ENCODE results near the gene CRY1. TPM values are rescaled to one million over a fixed set of nuclear protein-coding genes. Genes with fewer than 3 reads are reported as not detected.
A peak's percentile ranks its signal among the peaks of the same experiment; 100 is the strongest.

CRY1 gene
- total RNA-seq, 2 experiments from 2014 or later: 15.2 to 20.6 TPM

DNA sequence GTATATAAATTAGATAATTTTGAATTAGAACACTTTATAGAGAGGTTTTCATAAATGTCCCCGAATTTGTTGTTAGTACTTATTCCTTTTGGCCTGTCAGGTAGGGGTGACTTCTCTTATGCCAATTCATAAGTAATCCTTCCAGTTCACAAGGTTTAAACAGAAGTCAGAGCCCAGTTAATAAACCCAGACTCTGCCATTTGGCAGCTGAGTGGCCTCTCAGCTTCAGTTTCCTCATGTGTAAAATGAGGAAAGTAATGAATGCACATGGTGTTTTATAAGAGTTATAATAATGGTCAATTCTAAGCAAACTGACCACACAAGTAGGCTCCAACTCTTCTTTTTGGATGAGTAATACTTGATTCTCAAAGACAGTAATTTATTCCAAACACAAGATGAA lies 116.7 kb downstream of the CRY1 start:
- no peak for DNase-seq
- Mint-ChIP-seq H3K4me1 (no peaks in the 10 kb centered on the region), H3K36me3 (peaks cover 10% of the 10 kb centered on the region), H3K27ac (no peak overlapping the region), H3K4me3 (no peak overlapping the region), H3K9me3 (ENCODE audit: low read depth) (no peaks in the 10 kb centered on the region), H3K27me3 (no peaks in the 10 kb centered on the region)
- CTCF ChIA-PET: interaction anchor here (0.6 kb wide), 2 partner anchors 41 to 55 kb away, joined by 3 read pairs; no protein-coding TSS in a partner anchor
- no peak for ATAC-seq

DNA sequence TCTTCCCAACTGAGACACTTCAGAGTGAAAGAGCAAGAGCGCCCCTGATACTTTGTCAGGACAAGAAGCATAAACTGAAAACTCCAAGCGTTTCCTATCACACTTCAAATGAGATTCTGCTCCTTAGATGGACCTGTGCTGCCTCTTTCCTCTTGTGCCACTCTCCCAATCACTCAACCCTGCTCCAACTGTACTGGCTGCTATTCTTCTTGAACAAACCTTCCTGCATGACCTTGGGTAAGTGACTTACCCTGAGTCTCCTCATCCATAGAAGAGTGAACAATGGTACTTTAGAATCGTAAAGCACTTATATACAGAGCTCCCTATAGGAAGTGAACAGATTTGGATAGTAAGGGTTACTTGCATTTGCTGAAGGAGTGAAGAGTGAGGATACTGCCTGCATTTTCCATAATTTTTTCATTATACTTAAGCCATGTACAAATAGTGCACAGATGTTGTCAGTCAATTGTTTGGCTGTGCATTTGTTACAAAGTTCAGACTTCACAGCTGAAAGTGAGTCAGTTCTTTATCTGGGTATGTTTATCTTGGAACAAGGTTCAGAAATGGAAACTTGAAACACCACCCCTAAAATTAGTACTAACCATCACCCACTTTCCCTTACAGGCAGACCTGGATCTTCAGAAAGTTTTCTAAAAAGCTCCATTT lies 117.2 kb downstream of the CRY1 start:
- CTCF ChIA-PET: no interaction called here
- no peaks in the 10 kb centered on the region for H3K27me3 Mint-ChIP-seq
- H3K4me3 Mint-ChIP-seq: no peak overlapping the region
- no peak overlapping the region for H3K27ac Mint-ChIP-seq
- ATAC-seq: no peak
- DNase-seq: no peak
- H3K4me1 Mint-ChIP-seq: no peaks in the 10 kb centered on the region
- peaks cover 13% of the 10 kb centered on the region for H3K36me3 Mint-ChIP-seq
- H3K9me3 Mint-ChIP-seq (ENCODE audit: low read depth): no peaks in the 10 kb centered on the region

DNA sequence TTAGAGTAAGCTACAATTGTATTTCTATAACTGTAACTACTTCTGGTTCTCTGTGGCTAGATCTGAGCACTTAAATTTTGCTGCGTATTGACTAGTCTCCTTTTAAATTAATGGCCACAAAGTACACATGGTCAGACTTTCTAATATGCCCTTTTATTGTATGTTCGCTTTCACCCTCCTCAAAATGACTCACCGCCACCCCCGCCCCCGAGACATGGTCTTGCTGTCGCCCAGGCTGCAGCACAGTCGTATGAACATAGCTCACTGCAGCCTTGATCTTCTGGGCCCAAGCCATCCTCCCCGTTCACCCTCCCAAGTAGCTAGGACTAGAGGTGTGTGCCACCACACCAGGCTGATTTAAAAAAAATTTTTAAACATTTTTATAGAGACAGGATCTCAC lies 118.3 kb downstream of the CRY1 start:
- Mint-ChIP-seq H3K4me1 (no peaks in the 10 kb centered on the region), H3K9me3 (ENCODE audit: low read depth) (no peaks in the 10 kb centered on the region), H3K36me3 (peaks cover 17% of the 10 kb centered on the region), H3K27me3 (no peaks in the 10 kb centered on the region), H3K4me3 (no peak overlapping the region), H3K27ac (no peak overlapping the region)
- ATAC-seq: no peak
- no peak for DNase-seq
- CTCF ChIA-PET: no interaction called here

- no peaks in the 10 kb centered on the region for H3K4me1 Mint-ChIP-seq
- H3K9me3 Mint-ChIP-seq (ENCODE audit: low read depth): no peaks in the 10 kb centered on the region
- CTCF ChIA-PET: no interaction called here
- H3K4me3 Mint-ChIP-seq: no peak overlapping the region
- no peak for DNase-seq
- no peaks in the 10 kb centered on the region for H3K27me3 Mint-ChIP-seq
- no peak for ATAC-seq
- no peak overlapping the region for H3K27ac Mint-ChIP-seq
- peaks cover 17% of the 10 kb centered on the region for H3K36me3 Mint-ChIP-seq
These were observed 118.8 kb downstream of the CRY1 start for GRCh38 chr12:106974511-106974910.

DNA sequence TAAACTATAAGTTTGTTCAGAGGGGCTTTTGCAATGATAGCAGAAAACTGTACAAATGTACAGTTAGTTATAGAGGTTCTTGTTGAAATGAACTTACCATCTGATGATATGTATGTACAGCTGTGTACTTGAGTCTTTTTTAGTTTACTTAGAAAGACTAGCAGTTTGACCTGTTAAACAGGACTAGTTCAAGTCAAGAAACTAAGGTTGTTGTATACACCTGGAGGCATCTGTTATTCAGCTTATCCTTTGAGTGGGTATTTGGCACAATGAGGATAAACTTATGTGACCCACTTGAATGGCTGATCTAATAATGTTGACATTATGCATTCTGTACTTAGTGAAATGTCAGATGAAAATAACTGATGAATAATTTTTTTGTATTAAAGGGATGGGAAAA lies 119.8 kb downstream of the CRY1 start:
- no peak overlapping the region for H3K27ac Mint-ChIP-seq
- no peak for ATAC-seq
- peaks cover 20% of the 10 kb centered on the region for H3K36me3 Mint-ChIP-seq
- no peak for DNase-seq
- no peak overlapping the region for H3K4me3 Mint-ChIP-seq
- no peaks in the 10 kb centered on the region for H3K27me3 Mint-ChIP-seq
- CTCF ChIA-PET: no interaction called here
- no peaks in the 10 kb centered on the region for H3K4me1 Mint-ChIP-seq
- no peaks in the 10 kb centered on the region for H3K9me3 Mint-ChIP-seq (ENCODE audit: low read depth)

DNA sequence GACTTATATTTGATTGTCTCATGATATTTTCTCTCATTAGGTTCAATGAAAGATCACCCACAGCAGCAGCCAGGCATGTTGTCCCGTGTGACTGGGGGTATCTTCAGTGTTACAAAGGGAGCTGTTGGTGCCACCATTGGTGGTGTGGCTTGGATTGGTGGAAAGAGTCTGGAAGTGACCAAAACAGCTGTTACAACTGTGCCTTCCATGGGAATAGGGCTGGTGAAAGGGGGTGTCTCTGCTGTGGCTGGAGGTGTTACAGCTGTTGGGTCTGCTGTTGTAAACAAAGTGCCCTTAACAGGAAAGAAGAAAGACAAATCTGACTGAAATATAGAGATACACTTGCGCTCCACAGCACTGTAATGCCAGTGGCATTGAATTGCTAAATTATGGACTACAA lies 122.3 kb downstream of the CRY1 start:
- Mint-ChIP-seq H3K4me1 (no peaks in the 10 kb centered on the region), H3K27ac (no peak overlapping the region), H3K9me3 (ENCODE audit: low read depth) (no peaks in the 10 kb centered on the region), H3K27me3 (no peaks in the 10 kb centered on the region), H3K4me3 (no peak overlapping the region), H3K36me3 (peaks cover 30% of the 10 kb centered on the region)
- no peak for ATAC-seq
- CTCF ChIA-PET: interaction anchor here (0.8 kb wide), 1 partner anchor 15 kb away, joined by 3 read pairs; no protein-coding TSS in a partner anchor
- no peak for DNase-seq

DNA sequence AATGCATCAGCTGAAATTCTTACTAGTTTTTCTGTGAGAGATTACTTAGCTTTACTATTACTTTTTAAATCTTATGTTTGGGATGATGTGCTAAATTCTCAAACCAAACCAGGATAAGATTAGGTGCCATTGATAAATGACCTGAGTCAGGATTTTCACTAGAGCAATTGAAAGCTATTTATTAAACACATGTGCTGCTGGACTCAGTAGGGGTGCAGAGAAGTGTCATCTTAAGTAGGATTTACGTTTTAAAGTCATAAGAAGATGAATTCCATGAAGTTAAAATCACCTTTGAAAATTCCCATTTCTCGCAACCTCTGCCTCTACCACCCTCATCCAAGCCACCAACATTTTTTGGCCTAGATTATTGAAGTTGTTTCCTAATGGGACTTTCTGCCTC lies 128.8 kb downstream of the CRY1 start:
- H3K36me3 Mint-ChIP-seq: peaks cover 23% of the 10 kb centered on the region
- CTCF ChIA-PET: no interaction called here

DNA sequence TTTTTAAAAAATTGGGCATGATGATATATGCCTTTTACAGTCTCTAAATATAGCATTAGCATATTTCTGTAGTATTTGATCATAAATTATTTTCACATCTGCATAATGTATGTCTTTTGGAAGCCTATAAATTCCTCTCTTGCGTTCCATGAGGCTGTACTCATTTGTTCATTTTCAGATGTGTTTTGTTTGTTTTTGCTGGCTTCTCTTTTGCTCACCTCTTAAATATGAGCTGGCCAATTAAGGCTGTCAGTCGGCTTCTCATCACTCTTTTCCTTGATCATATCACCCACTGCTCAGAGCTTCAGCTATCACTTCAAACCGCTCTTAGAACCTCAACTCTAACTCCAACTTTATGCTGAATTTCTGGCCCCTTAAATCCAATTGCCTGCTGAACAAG lies 131.1 kb downstream of the CRY1 start:
- ATAC-seq: no peak
- CTCF ChIA-PET: interaction anchor here (1.2 kb wide), 1 partner anchor 46 kb away, joined by 4 read pairs; no protein-coding TSS in a partner anchor

More for the DNA sequence above, 128.8 kb downstream of the CRY1 start:
- no peaks in the 10 kb centered on the region for H3K27me3 Mint-ChIP-seq
- no peaks in the 10 kb centered on the region for H3K9me3 Mint-ChIP-seq (ENCODE audit: low read depth)
- ATAC-seq (no peak), DNase-seq (no peak)
- H3K4me1 Mint-ChIP-seq: peaks cover 3% of the 10 kb centered on the region
- H3K27ac Mint-ChIP-seq: no peak overlapping the region
- H3K4me3 Mint-ChIP-seq: no peak overlapping the region

DNA sequence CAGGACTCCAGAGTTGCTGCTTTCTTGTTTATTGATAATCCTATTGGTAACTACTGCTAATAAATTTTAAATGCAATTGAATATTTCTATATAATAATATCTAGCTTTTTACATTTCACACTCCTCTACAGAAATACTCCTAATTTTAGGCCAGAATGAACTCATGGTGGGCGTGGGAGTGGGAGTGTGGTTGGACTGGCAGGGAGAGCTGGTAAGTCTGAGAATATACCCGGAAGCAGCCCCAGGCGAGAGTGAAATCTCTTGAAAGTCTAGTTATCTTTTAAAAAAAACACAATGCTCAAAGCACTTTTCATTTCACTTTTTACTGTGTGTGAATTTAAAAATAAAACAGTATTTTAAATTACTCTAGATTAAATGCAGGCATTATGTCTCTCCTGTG lies 132.9 kb downstream of the CRY1 start:
- DNase-seq: no peak
- Mint-ChIP-seq H3K27me3 (no peaks in the 10 kb centered on the region), H3K27ac (no peak overlapping the region), H3K36me3 (peaks cover 7% of the 10 kb centered on the region), H3K4me3 (no peak overlapping the region), H3K4me1 (peaks cover 12% of the 10 kb centered on the region), H3K9me3 (ENCODE audit: low read depth) (no peaks in the 10 kb centered on the region)
- no peak for ATAC-seq
- CTCF ChIA-PET: no interaction called here

More for the DNA sequence above, 131.1 kb downstream of the CRY1 start:
- peaks cover 12% of the 10 kb centered on the region for H3K36me3 Mint-ChIP-seq
- no peaks in the 10 kb centered on the region for H3K9me3 Mint-ChIP-seq (ENCODE audit: low read depth)
- no peaks in the 10 kb centered on the region for H3K27me3 Mint-ChIP-seq
- DNase-seq: no peak
- no peak overlapping the region for H3K4me3 Mint-ChIP-seq
- peaks cover 11% of the 10 kb centered on the region for H3K4me1 Mint-ChIP-seq
- H3K27ac Mint-ChIP-seq: no peak overlapping the region

GRCh38 chr12:106957583-106957982 lies 135.8 kb downstream of the CRY1 start:
- H3K4me1 Mint-ChIP-seq: peaks cover 21% of the 10 kb centered on the region
- CTCF ChIA-PET: no interaction called here
- ATAC-seq (no peak), DNase-seq (no peak)
- peak overlapping the region; percentile 88 for H3K27ac Mint-ChIP-seq
- H3K36me3 Mint-ChIP-seq: peaks cover 5% of the 10 kb centered on the region
- H3K27me3 Mint-ChIP-seq: no peaks in the 10 kb centered on the region
- H3K4me3 Mint-ChIP-seq: peak overlapping the region; percentile 90
- H3K9me3 Mint-ChIP-seq (ENCODE audit: low read depth): no peaks in the 10 kb centered on the region

DNA sequence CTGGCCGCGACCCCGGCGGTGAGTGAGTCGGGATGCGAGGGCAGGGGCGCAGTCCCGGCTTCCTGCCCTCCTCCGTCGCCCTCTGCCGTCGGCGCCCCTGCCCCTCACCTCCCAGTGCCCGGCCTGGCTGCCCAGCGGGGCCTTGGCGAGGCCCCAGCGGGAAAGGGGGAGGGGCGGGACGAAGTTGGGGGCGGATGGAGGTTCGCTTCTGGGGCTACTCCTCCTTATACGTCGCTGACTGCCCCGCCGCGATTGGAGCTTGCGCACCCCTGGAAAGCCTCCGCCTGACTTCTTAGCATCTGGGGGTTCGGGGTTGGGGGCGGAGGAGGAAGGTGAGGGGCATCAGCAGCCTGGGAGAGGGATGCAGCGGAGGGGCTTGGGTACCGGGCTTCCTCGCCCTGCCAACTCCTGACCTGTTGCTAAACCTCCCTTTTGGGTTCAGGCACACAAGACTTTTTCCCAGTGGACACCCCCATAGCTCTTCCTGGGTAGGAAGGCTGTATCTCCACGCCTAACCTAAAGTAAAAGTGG lies 137.2 kb downstream of the CRY1 start:
- H3K4me1 Mint-ChIP-seq: peaks cover 19% of the 10 kb centered on the region
- H3K9me3 Mint-ChIP-seq (ENCODE audit: low read depth): no peaks in the 10 kb centered on the region
- ATAC-seq (peak; percentile 63), DNase-seq (peak; percentile 83)
- CTCF ChIA-PET: interaction anchor here (0.8 to 1.8 kb wide), 8 partner anchors 15 to 706 kb away, joined by 3 to 7 read pairs (median 3); partner anchors contain the start of genes MTERF2 and RIC8B
- H3K4me3 Mint-ChIP-seq: peak overlapping the region; percentile 90
- H3K27me3 Mint-ChIP-seq: no peaks in the 10 kb centered on the region
- peak overlapping the region; percentile 88 for H3K27ac Mint-ChIP-seq
- H3K36me3 Mint-ChIP-seq: peaks cover 7% of the 10 kb centered on the region

- CTCF ChIA-PET: interaction anchor here (0.7 to 1.8 kb wide), 9 partner anchors 31 to 706 kb away, joined by 3 to 7 read pairs (median 3); partner anchors contain the start of genes MTERF2, POLR3B and RIC8B
- Mint-ChIP-seq H3K27me3 (no peaks in the 10 kb centered on the region), H3K36me3 (peaks cover 7% of the 10 kb centered on the region), H3K27ac (peak within 1 kb of the TSS; percentile 92), H3K4me3 (peak within 1 kb of the TSS; percentile 90), H3K4me1 (peaks cover 19% of the 10 kb centered on the region), H3K9me3 (ENCODE audit: low read depth) (no peaks in the 10 kb centered on the region)
- DNase-seq: peak; percentile 94
- ATAC-seq: peak; percentile 87
These were observed 137.8 kb downstream of the CRY1 start, which contains the start of gene TMEM263 for GRCh38 chr12:106955377-106956047. Gene TMEM263 (plus strand): TSS chr12:106955907. CDS start chr12:106967117, 11,210 bp downstream.

DNA sequence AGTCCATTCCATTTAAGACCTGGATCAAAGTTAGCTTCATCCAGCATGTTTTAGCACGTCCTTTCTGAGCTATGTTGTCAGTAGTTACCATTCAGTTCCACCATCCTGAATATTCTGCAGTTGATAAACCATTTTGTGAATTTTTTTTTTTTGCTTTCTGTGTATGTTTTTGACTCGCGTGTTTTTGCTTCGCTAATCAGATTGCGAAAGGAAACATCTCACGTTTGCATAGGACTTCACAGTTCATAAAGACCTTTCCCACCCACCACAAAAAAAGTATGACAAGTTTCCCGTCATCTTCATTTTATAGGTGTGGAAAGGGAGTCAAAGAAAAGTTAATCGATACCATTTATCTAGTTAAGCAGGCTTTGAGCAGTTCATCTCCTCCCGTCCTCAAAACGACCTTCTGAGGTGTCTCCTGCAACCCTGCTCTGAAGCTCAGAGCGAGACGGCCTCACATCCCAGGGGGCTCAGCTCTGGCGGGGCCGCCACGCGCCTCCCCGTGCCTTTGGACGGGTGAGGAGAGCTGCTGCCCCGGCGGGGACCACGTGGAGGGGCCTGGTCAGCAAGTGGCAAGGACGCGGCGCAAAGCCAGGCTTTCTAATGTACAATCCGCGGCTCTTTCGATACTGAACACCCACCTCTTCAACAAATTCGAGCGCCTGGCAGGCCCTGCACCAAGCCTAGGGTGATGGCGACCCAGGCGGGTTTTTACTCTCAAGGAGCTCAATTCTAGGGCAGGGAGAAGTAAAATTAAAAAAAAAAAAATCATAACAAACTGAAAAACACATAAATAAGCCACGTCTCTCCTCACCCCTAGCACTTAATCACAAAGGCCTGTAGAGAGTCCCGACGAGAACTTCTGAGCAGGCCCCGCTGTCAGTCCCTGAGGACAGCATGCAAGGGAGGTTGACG lies 138.6 kb downstream of the CRY1 start:
- Mint-ChIP-seq H3K27me3 (no peaks in the 10 kb centered on the region), H3K4me3 (peak overlapping the region; percentile 90), H3K36me3 (peaks cover 6% of the 10 kb centered on the region), H3K9me3 (ENCODE audit: low read depth) (peaks cover 3% of the 10 kb centered on the region), H3K27ac (peak overlapping the region; percentile 92), H3K4me1 (peaks cover 18% of the 10 kb centered on the region)
- DNase-seq (peak; percentile 45), ATAC-seq (no peak)
- CTCF ChIA-PET: interaction anchor here (0.7 to 1.5 kb wide), 3 partner anchors 32 to 597 kb away, joined by 3 to 4 read pairs (median 4); partner anchors contain the start of genes MTERF2 and POLR3B

Measured in activated CD8-positive, alpha-beta memory T cell treated with anti-CD3 and anti-CD28 coated beads, Interleukin-2, amount 10 ng/mL, durations not matched to agents 7 days and 5 days (primary cell).